T-helper 1 cell treated with Interleukin-12 subunit alpha and Interleukin-12 subunit beta and Interleukin-4 antibody, amounts not matched to agents 30 ng/mL and 1 ng/mL, for 36 hours (primary cell): Measurements from ENCODE around the gene ACAP2. TPM values are rescaled to one million over a fixed set of nuclear protein-coding genes. Genes with fewer than 3 reads are reported as not detected.

Experiments used
- intact Hi-C: fragments of 100-400 bp; cut with micrococcal nuclease; formaldehyde crosslinking; loops from one replicate; pipeline ENCODE4 v1.15.1; 2024
- total RNA-seq: library from RNA; stranded (reverse); gene quantifications from 2 replicates; pipeline ENCODE4 v1.2.3, GENCODE V29; 2022

The ACAP2 gene
- total RNA-seq, 1 donor from 2014 or later: 71.5 TPM

DNA sequence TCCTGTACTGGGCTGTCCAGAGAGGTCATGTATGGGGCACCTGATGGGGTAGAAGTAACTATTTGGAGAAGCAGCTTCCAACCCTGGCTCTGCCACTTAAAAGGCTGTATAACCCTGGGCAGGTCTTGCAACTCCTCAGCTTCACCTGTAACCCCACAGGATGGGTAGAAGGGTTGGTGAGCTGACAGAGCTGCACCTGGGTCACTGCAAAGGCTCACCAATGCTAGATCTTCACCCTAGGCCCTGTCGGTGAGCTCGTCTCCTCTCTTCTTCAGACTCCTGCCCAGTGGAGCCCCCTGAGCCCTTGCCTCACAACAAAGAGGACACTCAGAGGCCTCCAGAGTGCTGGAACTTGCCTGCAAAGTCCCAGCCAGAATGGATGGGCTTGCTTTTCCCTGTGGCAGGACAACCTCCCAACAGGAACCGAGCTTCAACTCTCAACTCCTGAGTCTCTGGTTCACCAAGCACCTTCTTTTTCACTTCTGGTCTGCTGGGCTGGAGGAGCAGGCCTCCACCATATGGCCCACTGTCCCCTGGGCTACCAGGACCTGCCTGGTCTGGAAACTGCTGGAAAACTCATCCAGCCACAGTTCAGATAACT, 217.7 kb downstream of the ACAP2 start:
- intact Hi-C loops: no loop called here

Other genes with a start within 250 kb of the ACAP2 start
- gene XXYLT1, start 171.9 kb downstream of the ACAP2 start, total RNA-seq: 9.7 and 10.3 TPM in 2 replicates
- 71.1 and 76.8 TPM in 2 replicates for gene PPP1R2, start 100.3 kb upstream of the ACAP2 start, total RNA-seq
- 1.4 and 2.5 TPM in 2 replicates for gene APOD, start 140.9 kb upstream of the ACAP2 start, total RNA-seq